OCI-LY3 (cell line): Measurements from ENCODE around the gene NLRC5.

Experiments used
- CTCF ChIP-seq: fragments of 200-600, 300-600 bp; sonication (generic); IDR thresholded peaks from 2 replicates; pipeline ENCODE4 v1.5.1; 2014; ENCODE audit warnings: antibody characterized with exemption, low read length, low read depth
- EZH2phosphoT487 ChIP-seq: fragments of 200-600 bp; shearing (Covaris generic); IDR thresholded peaks from 2 replicates; pipeline ENCODE4 v1.6.1; 2018; ENCODE audit warnings: antibody characterized with exemption, mixed run types, low read depth

GRCh38 chr16:56956756-56957155 lies 32.6 kb upstream of the NLRC5 start:
- peak; percentile 17; the same call in 1 of the 2 replicates for TF ChIP-seq CTCF
- no peak for TF ChIP-seq EZH2phosphoT487
